ENCODE results near the gene DOK3. TPM values are rescaled to one million over a fixed set of nuclear protein-coding genes. Genes with fewer than 3 reads are reported as not detected.

The DOK3 gene
- total and polyA plus RNA-seq, 7 donors: 3.0 to 20.2 (median 7.1) TPM

DNA sequence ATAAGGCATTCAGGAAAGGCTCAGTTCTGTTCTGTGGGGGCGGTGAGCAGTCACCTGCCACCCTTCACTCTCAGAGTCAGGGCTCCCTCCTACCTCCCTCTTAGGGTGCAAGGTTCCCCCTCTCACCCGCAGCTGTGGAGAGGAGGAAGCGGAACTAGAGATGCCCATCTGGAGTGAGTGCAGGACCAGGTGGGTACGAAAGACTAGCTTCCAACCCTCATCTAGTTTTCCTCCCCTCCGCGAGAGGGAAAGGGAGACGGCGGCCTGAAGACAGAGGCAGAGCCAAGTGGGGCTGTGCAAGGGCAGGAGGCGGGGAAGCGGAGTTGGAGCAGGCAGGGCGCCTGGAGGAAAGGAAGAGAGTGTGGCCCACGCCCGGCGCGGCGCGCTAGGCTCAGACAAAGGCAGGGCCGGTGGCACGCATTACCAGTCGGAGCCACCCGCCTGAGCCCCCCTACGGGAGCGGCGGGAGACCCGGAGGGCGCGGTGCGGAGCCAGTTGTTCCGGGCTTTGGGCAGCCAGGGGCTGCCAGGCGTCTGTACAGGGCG is 55.7 kb downstream of the DOK3 start:
- peaks cover 0 to 42% (median 31%) of the 10 kb centered on the region in 3 donors for H3K27me3 ChIP-seq
- TF ChIP-seq EP300 (IDR thresholded peaks at IDR 0.05) (no peak), CTCF (IDR thresholded peaks at IDR 0.05) (no peak), POLR2A (IDR thresholded peaks at IDR 0.05) (no peak), POLR2AphosphoS5 (IDR thresholded peaks at IDR 0.05) (no peak)

GRCh38 chr5:177452688-177453638 is 56.7 kb downstream of the DOK3 start:
- TF ChIP-seq POLR2A (IDR thresholded peaks at IDR 0.05) (no peak), CTCF (IDR thresholded peaks at IDR 0.05) (no peak), EP300 (IDR thresholded peaks at IDR 0.05) (no peak), POLR2AphosphoS5 (IDR thresholded peaks at IDR 0.05) (no peak)
- Histone ChIP-seq H3K27me3 (peaks cover 0 to 51% (median 38%) of the 10 kb centered on the region in 3 donors), H3K27ac (no peak overlapping the region), H3K9me3 (no peaks in the 10 kb centered on the region), H3K36me3 (peaks cover 0 to 2% (median 0%) of the 10 kb centered on the region in 4 donors), H3K4me3 (no peak overlapping the region), H3K4me1 (peaks cover 0 to 47% (median 41%) of the 10 kb centered on the region in 4 donors)
- intact Hi-C loops (cut with DNase I): loop anchor here (5.0 kb wide), 1 partner anchor 141 kb away; the partner anchor contains the start of gene MXD3
- no peak for DNase-seq
- 79 to 87% methylated on average over 17 of the region's 17 CpGs for WGBS, 2 donors

More for the DNA sequence above, 55.7 kb downstream of the DOK3 start:
- peaks cover 0 to 12% (median 4%) of the 10 kb centered on the region in 4 donors for H3K36me3 ChIP-seq
- DNase-seq: peak; percentile 79
- no peaks in the 10 kb centered on the region for H3K9me3 ChIP-seq
- WGBS, 2 donors: 8 to 9% methylated on average over 31 of the region's 31 CpGs
- peaks cover 0 to 47% (median 40%) of the 10 kb centered on the region in 4 donors for H3K4me1 ChIP-seq
- intact Hi-C loops (cut with DNase I): loop anchor here (1.0 to 5.0 kb wide), 4 partner anchors 27 to 142 kb away; partner anchors contain the start of genes GRK6 and MXD3
- H3K4me3 ChIP-seq: peak overlapping the region; percentile 20 to 53 (median 51)
- H3K27ac ChIP-seq: peak overlapping the region in 3 of 4 donors; percentile 8 to 82 (median 77)

Other genes with a start within 250 kb of the DOK3 start
- gene RAB24, start 206.1 kb downstream of the DOK3 start, total RNA-seq: 10 to 100 TPM; 22.3 to 33.6 (median 29.4) TPM
- 10 to 100 TPM; 35.4 to 64.6 (median 50.4) TPM for gene RAB24, start 206.1 kb downstream of the DOK3 start, polyA plus RNA-seq
- gene PRELID1, start 206.0 kb downstream of the DOK3 start, total RNA-seq: 10 to 100 TPM; 59.3 to 64.9 (median 62.4) TPM
- gene PRELID1, start 206.0 kb downstream of the DOK3 start, polyA plus RNA-seq: 100 to 1,000 TPM; 231 to 330 (median 257) TPM
- gene MXD3, start 197.9 kb downstream of the DOK3 start, total RNA-seq: 10 to 100 TPM in 2 of 4 donors, 1 to 10 TPM in 2; 7.2 to 23.8 (median 12.9) TPM
- 10 to 100 TPM in 1 of 3 donors, 1 to 10 TPM in 2; 2.1 to 20.7 (median 5.4) TPM for gene MXD3, start 197.9 kb downstream of the DOK3 start, polyA plus RNA-seq
- gene LMAN2, start 158.2 kb downstream of the DOK3 start, total RNA-seq: 100 to 1,000 TPM in 2 of 4 donors, 10 to 100 TPM in 2; 87.5 to 169 (median 98.2) TPM
- gene LMAN2, start 158.2 kb downstream of the DOK3 start, polyA plus RNA-seq: 100 to 1,000 TPM in 2 of 3 donors, 10 to 100 TPM in 1; 62.5 to 244 (median 115) TPM
- 10 to 100 TPM in 3 of 4 donors, 1 to 10 TPM in 1; 9.6 to 26.6 (median 16.7) TPM for gene RGS14, start 151.9 kb downstream of the DOK3 start, total RNA-seq
- 10 to 100 TPM; 12.7 to 21.0 (median 16.2) TPM for gene RGS14, start 151.9 kb downstream of the DOK3 start, polyA plus RNA-seq
- not detected for gene SLC34A1, start 125.4 kb downstream of the DOK3 start, total RNA-seq
- under 1 TPM in 1 of 3 donors, not detected in 2; 0.04 TPM for gene SLC34A1, start 125.4 kb downstream of the DOK3 start, polyA plus RNA-seq
- gene PFN3, start 109.2 kb downstream of the DOK3 start, total RNA-seq: not detected
- not detected for gene PFN3, start 109.2 kb downstream of the DOK3 start, polyA plus RNA-seq
- gene F12, start 100.3 kb downstream of the DOK3 start, total RNA-seq: under 1 TPM in 3 of 4 donors, not detected in 1; 0.36 to 0.83 (median 0.81) TPM
- gene F12, start 100.3 kb downstream of the DOK3 start, polyA plus RNA-seq: 10 to 100 TPM in 1 of 3 donors, 1 to 10 TPM in 2; 3.6 to 14.0 (median 8.1) TPM
- 10 to 100 TPM; 16.5 to 29.2 (median 21.3) TPM for gene GRK6, start 83.2 kb downstream of the DOK3 start, total RNA-seq
- 10 to 100 TPM; 18.7 to 47.9 (median 22.8) TPM for gene GRK6, start 83.2 kb downstream of the DOK3 start, polyA plus RNA-seq
- 1 to 10 TPM in 3 of 4 donors, under 1 TPM in 1; 0.82 to 2.5 (median 1.7) TPM for gene PRR7, start 63.0 kb downstream of the DOK3 start, total RNA-seq
- gene PRR7, start 63.0 kb downstream of the DOK3 start, polyA plus RNA-seq: 1 to 10 TPM in 1 of 3 donors, not detected in 2; 3.7 TPM
- gene DBN1, start 36.2 kb downstream of the DOK3 start, total RNA-seq: 10 to 100 TPM; 54.8 to 100.0 (median 82.3) TPM
- gene DBN1, start 36.2 kb downstream of the DOK3 start, polyA plus RNA-seq: 10 to 100 TPM in 2 of 3 donors, 1 to 10 TPM in 1; 6.0 to 22.2 (median 16.9) TPM
- gene PDLIM7, start 12.2 kb downstream of the DOK3 start, total RNA-seq: 100 to 1,000 TPM; 274 to 923 (median 482) TPM
- 10 to 100 TPM in 2 of 3 donors, 1 to 10 TPM in 1; 7.2 to 58.5 (median 14.4) TPM for gene PDLIM7, start 12.2 kb downstream of the DOK3 start, polyA plus RNA-seq
- gene DDX41, start 7.1 kb upstream of the DOK3 start, total RNA-seq: 10 to 100 TPM; 47.8 to 55.1 (median 51.6) TPM
- gene DDX41, start 7.1 kb upstream of the DOK3 start, polyA plus RNA-seq: 10 to 100 TPM; 69.7 to 78.4 (median 72.6) TPM
- gene FAM193B, start 44.7 kb upstream of the DOK3 start, total RNA-seq: 10 to 100 TPM; 39.6 to 82.8 (median 43.9) TPM
- 10 to 100 TPM in 2 of 3 donors, 1 to 10 TPM in 1; 9.0 to 87.4 (median 10.2) TPM for gene FAM193B, start 44.7 kb upstream of the DOK3 start, polyA plus RNA-seq
- 10 to 100 TPM; 48.9 to 64.5 (median 55.6) TPM for gene TMED9, start 82.4 kb upstream of the DOK3 start, total RNA-seq
- 100 to 1,000 TPM in 1 of 3 donors, 10 to 100 TPM in 2; 37.2 to 221 (median 73.8) TPM for gene TMED9, start 82.4 kb upstream of the DOK3 start, polyA plus RNA-seq
- 10 to 100 TPM; 13.3 to 18.5 (median 15.6) TPM for gene B4GALT7, start 90.3 kb upstream of the DOK3 start, total RNA-seq
- gene B4GALT7, start 90.3 kb upstream of the DOK3 start, polyA plus RNA-seq: 10 to 100 TPM in 2 of 3 donors, 1 to 10 TPM in 1; 4.9 to 25.8 (median 13.8) TPM